GM23338 (cell line): Measurements from ENCODE around the gene MAP1B. TPM values are rescaled to one million over a fixed set of nuclear protein-coding genes. Genes with fewer than 3 reads are reported as not detected.

ENCODE experiments used
- ATAC-seq: fragments of 200-7000 bp; cut with Tn5 transposase; 3 replicates; pipeline ENCODE4 v1.9.1; 2020
- DNase-seq: peaks from one replicate; pipeline ENCODE4 v3.0.0-alpha.2; 2015; ENCODE audit warnings: low spot score
- H2AFZ ChIP-seq: fragments of 200-600 bp; sonication (generic); 2 replicates; pipeline ENCODE4 v1.8.0; 2016; ENCODE audit warnings: antibody characterized with exemption, mild to moderate bottlenecking, moderate library complexity
- H3F3A ChIP-seq: fragments of 200-600 bp; sonication (generic); replicated peaks from 2 replicates; pipeline ENCODE4 v1.8.0; 2017; ENCODE audit warnings: antibody characterized with exemption, mixed run types, low read depth
- H3K27ac ChIP-seq: fragments of 200-600 bp; sonication (generic); 2 replicates; pipeline ENCODE4 v1.6.1; 2016; ENCODE audit warnings: low read depth
- H3K27me3 ChIP-seq: fragments of 200-600 bp; sonication (generic); 2 replicates; pipeline ENCODE4 v1.8.0; 2016; ENCODE audit warnings: mild to moderate bottlenecking, mixed run types, moderate library complexity; ENCODE audit not compliant: insufficient read depth
- H3K36me3 ChIP-seq: fragments of 200-600 bp; sonication (generic); 2 replicates; pipeline ENCODE4 v1.8.0; 2016; ENCODE audit warnings: mild to moderate bottlenecking; ENCODE audit not compliant: insufficient read depth
- H3K4me1 ChIP-seq: fragments of 200-600 bp; sonication (generic); 2 replicates; pipeline ENCODE4 v1.8.0; 2016; ENCODE audit warnings: mild to moderate bottlenecking, moderate library complexity; ENCODE audit not compliant: insufficient read depth
- H3K4me2 ChIP-seq: fragments of 200-600 bp; sonication (generic); 2 replicates; pipeline ENCODE4 v1.7.1; 2017; ENCODE audit warnings: mixed run types
- H3K4me3 ChIP-seq: fragments of 200-600 bp; sonication (generic); 2 replicates; pipeline ENCODE4 v1.6.1; 2016; ENCODE audit warnings: mixed run types
- H3K79me2 ChIP-seq: fragments of 200-600 bp; sonication (generic); replicated peaks from 2 replicates; pipeline ENCODE4 v1.8.0; 2017; ENCODE audit warnings: mild to moderate bottlenecking; ENCODE audit not compliant: insufficient read depth
- H3K9me2 ChIP-seq: fragments of 200-600 bp; sonication (generic); 2 replicates; pipeline ENCODE4 v1.8.0; 2017; ENCODE audit not compliant: insufficient read depth
- H4K20me1 ChIP-seq: fragments of 200-600 bp; sonication (generic); replicated peaks from 2 replicates; pipeline ENCODE4 v1.8.0; 2017; ENCODE audit warnings: mild to moderate bottlenecking; ENCODE audit not compliant: insufficient read depth
- H3K27ac Mint-ChIP-seq: 2 replicates; pipeline ENCODE4 v1.8.0; 2020; ENCODE audit warnings: inconsistent platforms, mild to moderate bottlenecking, moderate library complexity, mixed read lengths
- H3K27me3 Mint-ChIP-seq: 3 replicates; pipeline ENCODE4 v1.8.0; 2022; ENCODE audit warnings: low read depth, mild to moderate bottlenecking, moderate library complexity, mixed read lengths, inconsistent platforms; ENCODE audit not compliant: insufficient read depth, poor library complexity
- H3K36me3 Mint-ChIP-seq: 3 replicates; pipeline ENCODE4 v1.8.0; 2021; ENCODE audit warnings: low read depth, mild to moderate bottlenecking, inconsistent platforms, moderate library complexity, mixed read lengths
- H3K4me1 Mint-ChIP-seq: 3 replicates; pipeline ENCODE4 v1.8.0; 2020; ENCODE audit warnings: mild to moderate bottlenecking, inconsistent platforms, mixed read lengths
- H3K4me3 Mint-ChIP-seq: 3 replicates; pipeline ENCODE4 v1.8.0; 2021; ENCODE audit warnings: moderate library complexity, mild to moderate bottlenecking, inconsistent platforms, mixed read lengths
- H3K9me3 Mint-ChIP-seq: 3 replicates; pipeline ENCODE4 v1.8.0; 2020; ENCODE audit warnings: moderate library complexity, mild to moderate bottlenecking, inconsistent platforms, mixed read lengths
- CREB1 ChIP-seq: fragments of 250-450 bp; sonication (Bioruptor Pico); IDR thresholded peaks from 2 replicates; pipeline ENCODE4 v1.5.0; 2020; ENCODE audit warnings: low read depth, mild to moderate bottlenecking, moderate library complexity
- EZH2 ChIP-seq: fragments of 200-600 bp; sonication (generic); IDR thresholded peaks from one replicate; pipeline ENCODE4 v1.8.0; 2017; ENCODE audit warnings: antibody characterized with exemption, mild to moderate bottlenecking, low read depth; ENCODE audit not compliant: unreplicated experiment
- EZH2phosphoT487 ChIP-seq: fragments of 200-600 bp; sonication (generic); IDR thresholded peaks from one replicate; pipeline ENCODE4 v1.8.1; 2018; ENCODE audit warnings: antibody characterized with exemption; ENCODE audit not compliant: unreplicated experiment
- JUNB ChIP-seq: IDR thresholded peaks from one replicate; pipeline ENCODE4 v1.6.1; 2016; ENCODE audit warnings: antibody characterized with exemption; ENCODE audit not compliant: unreplicated experiment
- NANOG ChIP-seq: IDR thresholded peaks from 2 replicates; pipeline ENCODE4 v1.6.1; 2016; ENCODE audit warnings: antibody characterized with exemption, borderline replicate concordance
- POLR2AphosphoS5 ChIP-seq: IDR thresholded peaks from 2 replicates; pipeline ENCODE4 v1.6.1; 2016; ENCODE audit warnings: antibody characterized with exemption, low read depth
- STAT1 ChIP-seq: IDR thresholded peaks from one replicate; pipeline ENCODE4 v1.6.1; 2016; ENCODE audit warnings: antibody characterized with exemption; ENCODE audit not compliant: unreplicated experiment
- ZNF114 ChIP-seq: fragments of 250-450 bp; sonication (Bioruptor Pico); IDR thresholded peaks from 2 replicates; pipeline ENCODE4 v1.5.0; 2020; ENCODE audit warnings: mild to moderate bottlenecking, moderate library complexity
- ZNF331 ChIP-seq: fragments of 250-450 bp; sonication (Bioruptor Pico); IDR thresholded peaks from 2 replicates; pipeline ENCODE4 v1.5.0; 2020; ENCODE audit warnings: low read depth, mild to moderate bottlenecking, moderate library complexity
- polyA plus RNA-seq: library from polyadenylated mRNA; unstranded; fragments of >200 nt; fragmentation: Nextera tagmentation; extraction: Ambion mirVana; gene quantifications from 2 replicates; pipeline ENCODE4 v1.2.1, GENCODE V29; 2016
- total RNA-seq: library from RNA; depleted of rRNA; stranded (reverse); fragments of >200 nt; shearing (Covaris generic); gene quantifications from 2 replicates; pipeline ENCODE4 v1.2.3, GENCODE V29; 2014
- TF ChIP-seq, protein P1 (sequence below): fragments of 250-450 bp; sonication (Bioruptor Pico); IDR thresholded peaks from 2 replicates; pipeline ENCODE4 v1.5.0; 2020; ENCODE audit warnings: mild to moderate bottlenecking, moderate library complexity
- TF ChIP-seq, protein P2 (sequence below): IDR thresholded peaks from one replicate; pipeline ENCODE4 v1.6.1; 2018; ENCODE audit warnings: antibody characterized with exemption; ENCODE audit not compliant: unreplicated experiment
- TF ChIP-seq, protein P3 (sequence below): IDR thresholded peaks from 2 replicates; pipeline ENCODE4 v1.6.1; 2016; ENCODE audit warnings: antibody characterized with exemption

MAP1B gene
- total and polyA plus RNA-seq, 2 experiments from 2014 or later, result 148 to 263 TPM

- Mint-ChIP-seq H3K27ac (no peak overlapping the region), H3K27me3 (no peaks in the 10 kb centered on the region), H3K9me3 (no peaks in the 10 kb centered on the region), H3K4me1 (peaks cover 3% of the 10 kb centered on the region; the same call in 2 of the 3 replicates), H3K4me3 (no peak overlapping the region), H3K36me3 (no peaks in the 10 kb centered on the region)
- no peaks in the 10 kb centered on the region for H3K79me2 ChIP-seq
- no peak overlapping the region for H3K4me3 ChIP-seq
- no peak overlapping the region for H3K27ac ChIP-seq
- H3K4me2 ChIP-seq, result no peak overlapping the region
- H3K4me1 ChIP-seq, result no peaks in the 10 kb centered on the region
- H3F3A ChIP-seq, result no peaks in the 10 kb centered on the region
- H3K36me3 ChIP-seq, result no peaks in the 10 kb centered on the region
- no peak for TF ChIP-seq EZH2
- DNase-seq (no peak), ATAC-seq (no peak)
- no peaks in the 10 kb centered on the region for H3K27me3 ChIP-seq
- H3K9me2 ChIP-seq, result no peaks in the 10 kb centered on the region
- H2AFZ ChIP-seq, result no peak overlapping the region
- no peaks in the 10 kb centered on the region for H4K20me1 ChIP-seq
Observed at GRCh38 chr5:72093217-72093616, 14.1 kb upstream of the MAP1B start.

DNA sequence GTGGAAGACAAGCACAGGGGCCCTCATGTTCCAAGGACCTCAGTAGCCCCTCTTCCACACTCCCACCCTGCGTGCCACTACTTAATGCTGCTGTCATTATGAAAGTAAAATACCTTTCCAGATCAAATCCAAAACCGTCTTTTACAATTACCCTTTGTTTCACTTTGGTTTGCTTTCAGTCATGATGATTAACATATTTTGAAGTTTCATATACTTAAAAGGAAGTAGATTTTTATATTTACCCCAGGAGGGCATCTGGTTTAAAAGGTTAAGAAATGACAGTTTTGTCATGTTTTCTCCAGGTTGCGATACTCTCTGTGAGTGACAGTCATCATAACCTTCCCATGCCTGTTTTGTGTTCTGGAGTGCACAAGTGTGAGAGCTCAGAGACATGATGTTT is 13.5 kb upstream of the MAP1B start:
- H3K4me2 ChIP-seq, result no peak overlapping the region
- no peaks in the 10 kb centered on the region for H3K27me3 ChIP-seq
- Mint-ChIP-seq H3K27me3 (no peaks in the 10 kb centered on the region), H3K27ac (no peak overlapping the region), H3K4me1 (peaks cover 3% of the 10 kb centered on the region; the same call in 2 of the 3 replicates), H3K36me3 (no peaks in the 10 kb centered on the region), H3K9me3 (no peaks in the 10 kb centered on the region), H3K4me3 (no peak overlapping the region)
- H3K9me2 ChIP-seq, result no peaks in the 10 kb centered on the region
- H3K4me1 ChIP-seq, result no peaks in the 10 kb centered on the region
- no peak for ATAC-seq
- H3F3A ChIP-seq, result no peaks in the 10 kb centered on the region
- no peaks in the 10 kb centered on the region for H3K79me2 ChIP-seq
- H4K20me1 ChIP-seq, result no peaks in the 10 kb centered on the region
- no peak overlapping the region for H3K4me3 ChIP-seq
- H3K27ac ChIP-seq, result no peak overlapping the region
- no peak overlapping the region for H2AFZ ChIP-seq
- no peaks in the 10 kb centered on the region for H3K36me3 ChIP-seq
- no peak for DNase-seq
- TF ChIP-seq, protein P1, sequence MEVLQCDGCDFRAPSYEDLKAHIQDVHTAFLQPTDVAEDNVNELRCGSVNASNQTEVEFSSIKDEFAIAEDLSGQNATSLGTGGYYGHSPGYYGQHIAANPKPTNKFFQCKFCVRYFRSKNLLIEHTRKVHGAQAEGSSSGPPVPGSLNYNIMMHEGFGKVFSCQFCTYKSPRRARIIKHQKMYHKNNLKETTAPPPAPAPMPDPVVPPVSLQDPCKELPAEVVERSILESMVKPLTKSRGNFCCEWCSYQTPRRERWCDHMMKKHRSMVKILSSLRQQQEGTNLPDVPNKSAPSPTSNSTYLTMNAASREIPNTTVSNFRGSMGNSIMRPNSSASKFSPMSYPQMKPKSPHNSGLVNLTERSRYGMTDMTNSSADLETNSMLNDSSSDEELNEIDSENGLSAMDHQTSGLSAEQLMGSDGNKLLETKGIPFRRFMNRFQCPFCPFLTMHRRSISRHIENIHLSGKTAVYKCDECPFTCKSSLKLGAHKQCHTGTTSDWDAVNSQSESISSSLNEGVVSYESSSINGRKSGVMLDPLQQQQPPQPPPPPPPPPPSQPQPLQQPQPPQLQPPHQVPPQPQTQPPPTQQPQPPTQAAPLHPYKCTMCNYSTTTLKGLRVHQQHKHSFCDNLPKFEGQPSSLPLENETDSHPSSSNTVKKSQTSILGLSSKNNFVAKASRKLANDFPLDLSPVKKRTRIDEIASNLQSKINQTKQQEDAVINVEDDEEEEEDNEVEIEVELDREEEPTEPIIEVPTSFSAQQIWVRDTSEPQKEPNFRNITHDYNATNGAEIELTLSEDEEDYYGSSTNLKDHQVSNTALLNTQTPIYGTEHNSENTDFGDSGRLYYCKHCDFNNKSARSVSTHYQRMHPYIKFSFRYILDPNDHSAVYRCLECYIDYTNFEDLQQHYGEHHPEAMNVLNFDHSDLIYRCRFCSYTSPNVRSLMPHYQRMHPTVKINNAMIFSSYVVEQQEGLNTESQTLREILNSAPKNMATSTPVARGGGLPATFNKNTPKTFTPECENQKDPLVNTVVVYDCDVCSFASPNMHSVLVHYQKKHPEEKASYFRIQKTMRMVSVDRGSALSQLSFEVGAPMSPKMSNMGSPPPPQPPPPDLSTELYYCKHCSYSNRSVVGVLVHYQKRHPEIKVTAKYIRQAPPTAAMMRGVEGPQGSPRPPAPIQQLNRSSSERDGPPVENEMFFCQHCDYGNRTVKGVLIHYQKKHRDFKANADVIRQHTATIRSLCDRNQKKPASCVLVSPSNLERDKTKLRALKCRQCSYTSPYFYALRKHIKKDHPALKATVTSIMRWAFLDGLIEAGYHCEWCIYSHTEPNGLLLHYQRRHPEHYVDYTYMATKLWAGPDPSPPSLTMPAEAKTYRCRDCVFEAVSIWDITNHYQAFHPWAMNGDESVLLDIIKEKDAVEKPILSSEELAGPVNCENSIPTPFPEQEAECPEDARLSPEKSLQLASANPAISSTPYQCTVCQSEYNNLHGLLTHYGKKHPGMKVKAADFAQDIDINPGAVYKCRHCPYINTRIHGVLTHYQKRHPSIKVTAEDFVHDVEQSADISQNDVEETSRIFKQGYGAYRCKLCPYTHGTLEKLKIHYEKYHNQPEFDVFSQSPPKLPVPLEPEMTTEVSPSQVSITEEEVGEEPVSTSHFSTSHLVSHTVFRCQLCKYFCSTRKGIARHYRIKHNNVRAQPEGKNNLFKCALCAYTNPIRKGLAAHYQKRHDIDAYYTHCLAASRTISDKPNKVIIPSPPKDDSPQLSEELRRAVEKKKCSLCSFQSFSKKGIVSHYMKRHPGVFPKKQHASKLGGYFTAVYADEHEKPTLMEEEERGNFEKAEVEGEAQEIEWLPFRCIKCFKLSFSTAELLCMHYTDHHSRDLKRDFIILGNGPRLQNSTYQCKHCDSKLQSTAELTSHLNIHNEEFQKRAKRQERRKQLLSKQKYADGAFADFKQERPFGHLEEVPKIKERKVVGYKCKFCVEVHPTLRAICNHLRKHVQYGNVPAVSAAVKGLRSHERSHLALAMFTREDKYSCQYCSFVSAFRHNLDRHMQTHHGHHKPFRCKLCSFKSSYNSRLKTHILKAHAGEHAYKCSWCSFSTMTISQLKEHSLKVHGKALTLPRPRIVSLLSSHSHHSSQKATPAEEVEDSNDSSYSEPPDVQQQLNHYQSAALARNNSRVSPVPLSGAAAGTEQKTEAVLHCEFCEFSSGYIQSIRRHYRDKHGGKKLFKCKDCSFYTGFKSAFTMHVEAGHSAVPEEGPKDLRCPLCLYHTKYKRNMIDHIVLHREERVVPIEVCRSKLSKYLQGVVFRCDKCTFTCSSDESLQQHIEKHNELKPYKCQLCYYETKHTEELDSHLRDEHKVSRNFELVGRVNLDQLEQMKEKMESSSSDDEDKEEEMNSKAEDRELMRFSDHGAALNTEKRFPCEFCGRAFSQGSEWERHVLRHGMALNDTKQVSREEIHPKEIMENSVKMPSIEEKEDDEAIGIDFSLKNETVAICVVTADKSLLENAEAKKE, result no peak
- TF ChIP-seq EZH2 (no peak), NANOG (no peak), JUNB (no peak), ZNF114 (CRISPR knock-in tag) (no peak), POLR2AphosphoS5 (no peak), ZNF331 (CRISPR knock-in tag) (no peak), EZH2phosphoT487 (no peak), CREB1 (CRISPR knock-in tag) (no peak), STAT1 (no peak)
- TF ChIP-seq, protein P2, sequence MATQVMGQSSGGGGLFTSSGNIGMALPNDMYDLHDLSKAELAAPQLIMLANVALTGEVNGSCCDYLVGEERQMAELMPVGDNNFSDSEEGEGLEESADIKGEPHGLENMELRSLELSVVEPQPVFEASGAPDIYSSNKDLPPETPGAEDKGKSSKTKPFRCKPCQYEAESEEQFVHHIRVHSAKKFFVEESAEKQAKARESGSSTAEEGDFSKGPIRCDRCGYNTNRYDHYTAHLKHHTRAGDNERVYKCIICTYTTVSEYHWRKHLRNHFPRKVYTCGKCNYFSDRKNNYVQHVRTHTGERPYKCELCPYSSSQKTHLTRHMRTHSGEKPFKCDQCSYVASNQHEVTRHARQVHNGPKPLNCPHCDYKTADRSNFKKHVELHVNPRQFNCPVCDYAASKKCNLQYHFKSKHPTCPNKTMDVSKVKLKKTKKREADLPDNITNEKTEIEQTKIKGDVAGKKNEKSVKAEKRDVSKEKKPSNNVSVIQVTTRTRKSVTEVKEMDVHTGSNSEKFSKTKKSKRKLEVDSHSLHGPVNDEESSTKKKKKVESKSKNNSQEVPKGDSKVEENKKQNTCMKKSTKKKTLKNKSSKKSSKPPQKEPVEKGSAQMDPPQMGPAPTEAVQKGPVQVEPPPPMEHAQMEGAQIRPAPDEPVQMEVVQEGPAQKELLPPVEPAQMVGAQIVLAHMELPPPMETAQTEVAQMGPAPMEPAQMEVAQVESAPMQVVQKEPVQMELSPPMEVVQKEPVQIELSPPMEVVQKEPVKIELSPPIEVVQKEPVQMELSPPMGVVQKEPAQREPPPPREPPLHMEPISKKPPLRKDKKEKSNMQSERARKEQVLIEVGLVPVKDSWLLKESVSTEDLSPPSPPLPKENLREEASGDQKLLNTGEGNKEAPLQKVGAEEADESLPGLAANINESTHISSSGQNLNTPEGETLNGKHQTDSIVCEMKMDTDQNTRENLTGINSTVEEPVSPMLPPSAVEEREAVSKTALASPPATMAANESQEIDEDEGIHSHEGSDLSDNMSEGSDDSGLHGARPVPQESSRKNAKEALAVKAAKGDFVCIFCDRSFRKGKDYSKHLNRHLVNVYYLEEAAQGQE, result no peak
- TF ChIP-seq, protein P3, sequence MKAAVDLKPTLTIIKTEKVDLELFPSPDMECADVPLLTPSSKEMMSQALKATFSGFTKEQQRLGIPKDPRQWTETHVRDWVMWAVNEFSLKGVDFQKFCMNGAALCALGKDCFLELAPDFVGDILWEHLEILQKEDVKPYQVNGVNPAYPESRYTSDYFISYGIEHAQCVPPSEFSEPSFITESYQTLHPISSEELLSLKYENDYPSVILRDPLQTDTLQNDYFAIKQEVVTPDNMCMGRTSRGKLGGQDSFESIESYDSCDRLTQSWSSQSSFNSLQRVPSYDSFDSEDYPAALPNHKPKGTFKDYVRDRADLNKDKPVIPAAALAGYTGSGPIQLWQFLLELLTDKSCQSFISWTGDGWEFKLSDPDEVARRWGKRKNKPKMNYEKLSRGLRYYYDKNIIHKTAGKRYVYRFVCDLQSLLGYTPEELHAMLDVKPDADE, result no peak
